ENCODE data around the gene CYB561A3.

Gene CYB561A3

GRCh38 chr11:61331651-61332050 lies 30.0 kb downstream of the CYB561A3 start:
- H3K27ac ChIP-seq = peak overlapping the region; percentile 93; the same call in 1 of the 2 replicates
- TF ChIP-seq, protein P1, sequence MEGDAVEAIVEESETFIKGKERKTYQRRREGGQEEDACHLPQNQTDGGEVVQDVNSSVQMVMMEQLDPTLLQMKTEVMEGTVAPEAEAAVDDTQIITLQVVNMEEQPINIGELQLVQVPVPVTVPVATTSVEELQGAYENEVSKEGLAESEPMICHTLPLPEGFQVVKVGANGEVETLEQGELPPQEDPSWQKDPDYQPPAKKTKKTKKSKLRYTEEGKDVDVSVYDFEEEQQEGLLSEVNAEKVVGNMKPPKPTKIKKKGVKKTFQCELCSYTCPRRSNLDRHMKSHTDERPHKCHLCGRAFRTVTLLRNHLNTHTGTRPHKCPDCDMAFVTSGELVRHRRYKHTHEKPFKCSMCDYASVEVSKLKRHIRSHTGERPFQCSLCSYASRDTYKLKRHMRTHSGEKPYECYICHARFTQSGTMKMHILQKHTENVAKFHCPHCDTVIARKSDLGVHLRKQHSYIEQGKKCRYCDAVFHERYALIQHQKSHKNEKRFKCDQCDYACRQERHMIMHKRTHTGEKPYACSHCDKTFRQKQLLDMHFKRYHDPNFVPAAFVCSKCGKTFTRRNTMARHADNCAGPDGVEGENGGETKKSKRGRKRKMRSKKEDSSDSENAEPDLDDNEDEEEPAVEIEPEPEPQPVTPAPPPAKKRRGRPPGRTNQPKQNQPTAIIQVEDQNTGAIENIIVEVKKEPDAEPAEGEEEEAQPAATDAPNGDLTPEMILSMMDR (conservative IDR thresholded peaks at IDR 0.05) = no peak

DNA sequence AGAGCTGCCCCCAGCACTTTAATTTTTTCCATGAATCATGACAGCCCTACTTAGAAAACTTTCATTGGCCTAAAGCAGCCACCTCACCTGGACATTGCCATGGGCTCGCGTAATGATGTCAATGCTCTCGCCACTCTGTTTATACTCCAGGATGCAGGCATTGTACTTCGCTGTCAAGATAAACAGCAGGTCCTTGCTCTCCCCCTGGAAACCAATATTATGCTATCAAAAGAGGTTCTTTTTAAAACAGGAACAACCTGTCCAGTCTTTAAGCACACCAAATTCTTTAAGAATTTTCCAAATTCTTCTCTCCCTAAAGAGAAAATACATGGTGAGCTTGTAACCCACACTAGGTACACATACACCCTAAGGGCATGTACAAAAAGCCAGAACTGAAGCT lies 31.8 kb downstream of the CYB561A3 start:
- H3K27ac ChIP-seq = no peak overlapping the region
- TF ChIP-seq, protein P1 (conservative IDR thresholded peaks at IDR 0.05) = no peak

GRCh38 chr11:61328351-61328750 lies 33.3 kb downstream of the CYB561A3 start:
- TF ChIP-seq, protein P1 (conservative IDR thresholded peaks at IDR 0.05) = no peak
- H3K27ac ChIP-seq = no peak overlapping the region

DNA sequence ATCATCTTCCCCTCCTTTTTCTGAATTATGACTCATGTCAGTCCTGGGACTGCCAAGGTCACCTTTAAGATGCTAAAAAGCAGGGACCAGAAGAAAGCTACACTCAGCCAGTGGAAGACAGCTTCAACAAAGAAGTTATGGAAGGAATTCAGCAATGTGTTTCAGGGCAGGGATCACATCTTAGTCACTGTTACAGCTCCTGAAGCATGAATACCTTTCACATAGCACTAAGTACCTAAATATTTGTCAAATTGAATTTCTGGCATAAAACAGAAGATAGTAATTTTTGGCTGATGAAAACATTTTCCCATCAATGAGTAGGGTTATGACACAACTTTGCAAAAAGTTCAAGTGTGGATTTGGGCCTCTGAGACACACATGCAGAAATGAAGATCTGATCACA lies 34.0 kb downstream of the CYB561A3 start:
- no peak overlapping the region for H3K27ac ChIP-seq
- TF ChIP-seq, protein P1 (conservative IDR thresholded peaks at IDR 0.05) = no peak

GRCh38 chr11:61325649-61326414 lies 35.9 kb downstream of the CYB561A3 start:
- TF ChIP-seq, protein P1 (conservative IDR thresholded peaks at IDR 0.05) = no peak

DNA sequence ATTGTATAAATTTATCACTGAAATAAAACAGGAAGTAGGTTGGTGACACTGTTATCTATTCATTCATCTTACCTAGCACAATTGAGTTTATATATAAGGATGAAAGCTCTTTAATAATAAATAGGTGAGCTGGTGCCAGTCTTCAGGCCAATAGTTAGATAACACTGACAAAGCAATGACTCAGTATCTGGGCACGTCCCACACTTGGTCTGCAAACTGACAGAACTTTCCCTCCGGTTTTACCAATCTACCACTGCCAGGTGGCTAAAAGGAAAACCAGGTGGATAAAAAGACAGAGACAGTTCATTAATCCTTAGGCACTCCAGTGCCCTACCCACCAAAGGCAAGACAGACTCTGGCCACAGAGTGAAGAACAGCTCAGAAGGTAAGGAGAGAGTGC lies 46.4 kb downstream of the CYB561A3 start:
- TF ChIP-seq, protein P1 (conservative IDR thresholded peaks at IDR 0.05) = no peak
- no peak overlapping the region for H3K27ac ChIP-seq

More at GRCh38 chr11:61325649-61326414, 35.9 kb downstream of the CYB561A3 start:
- H3K27ac ChIP-seq = peak overlapping the region; percentile 56

GRCh38 chr11:61310749-61311148 lies 50.9 kb downstream of the CYB561A3 start:
- TF ChIP-seq, protein P1 (conservative IDR thresholded peaks at IDR 0.05) = no peak
- no peak overlapping the region for H3K27ac ChIP-seq
